GM19099 (cell line): Measurements from ENCODE around the gene LARP4.

Source experiments
- POLR2A ChIP-seq: IDR thresholded peaks from 3 replicates; pipeline ENCODE4 v1.6.1; 2011; ENCODE audit warnings: low read depth; ENCODE audit not compliant: insufficient read length; ENCODE audit errors: extremely low read depth

Gene LARP4

GRCh38 chr12:50508414-50508813, 107.7 kb downstream of the LARP4 start:
- TF ChIP-seq POLR2A: no peak

- TF ChIP-seq POLR2A: no peak
Observed at GRCh38 chr12:50508970-50509663, 108.4 kb downstream of the LARP4 start.

GRCh38 chr12:50514526-50515276, 114.0 kb downstream of the LARP4 start:
- TF ChIP-seq POLR2A: no peak

DNA sequence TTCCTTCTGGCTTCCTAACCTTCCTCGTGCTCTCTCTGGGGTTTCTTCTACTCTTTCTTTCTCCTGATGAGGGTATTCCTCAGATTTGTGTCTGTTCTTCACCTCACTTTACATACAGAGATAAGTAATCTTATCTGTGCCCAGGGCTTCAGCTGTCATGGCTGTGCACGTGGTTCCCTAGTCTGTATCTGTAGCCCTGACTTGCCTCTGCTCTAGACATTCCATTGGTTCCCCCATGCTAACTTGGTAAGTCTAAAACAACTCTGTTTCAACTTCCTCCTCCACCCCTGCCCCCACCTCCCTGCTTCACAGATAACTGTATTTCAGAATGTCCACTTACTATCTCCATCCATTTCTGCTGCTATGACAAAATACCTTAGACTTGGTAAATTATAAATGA, 114.9 kb downstream of the LARP4 start:
- TF ChIP-seq POLR2A: no peak

GRCh38 chr12:50517421-50518048, 116.8 kb downstream of the LARP4 start:
- no peak for TF ChIP-seq POLR2A

DNA sequence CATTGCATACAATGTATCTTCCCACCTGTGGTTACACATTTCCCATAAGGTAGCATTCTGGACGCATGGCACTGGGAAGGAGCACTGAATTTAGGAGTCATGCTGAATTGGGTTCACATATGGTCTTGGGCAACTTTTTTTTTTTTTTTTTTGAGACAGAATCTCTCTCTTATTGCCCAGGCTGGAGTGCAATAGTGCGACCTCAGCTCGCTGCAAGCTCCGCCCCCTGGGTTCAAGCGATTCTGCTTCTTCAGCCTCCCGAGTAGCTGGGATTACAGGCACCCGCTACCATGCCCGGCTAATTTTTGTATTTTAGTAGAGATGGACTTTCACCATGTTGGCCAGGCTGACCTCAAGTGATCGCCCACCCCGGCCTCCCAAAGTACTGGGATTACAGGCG, 117.4 kb downstream of the LARP4 start:
- TF ChIP-seq POLR2A: no peak

GRCh38 chr12:50519353-50519752, 118.7 kb downstream of the LARP4 start:
- TF ChIP-seq POLR2A: no peak

DNA sequence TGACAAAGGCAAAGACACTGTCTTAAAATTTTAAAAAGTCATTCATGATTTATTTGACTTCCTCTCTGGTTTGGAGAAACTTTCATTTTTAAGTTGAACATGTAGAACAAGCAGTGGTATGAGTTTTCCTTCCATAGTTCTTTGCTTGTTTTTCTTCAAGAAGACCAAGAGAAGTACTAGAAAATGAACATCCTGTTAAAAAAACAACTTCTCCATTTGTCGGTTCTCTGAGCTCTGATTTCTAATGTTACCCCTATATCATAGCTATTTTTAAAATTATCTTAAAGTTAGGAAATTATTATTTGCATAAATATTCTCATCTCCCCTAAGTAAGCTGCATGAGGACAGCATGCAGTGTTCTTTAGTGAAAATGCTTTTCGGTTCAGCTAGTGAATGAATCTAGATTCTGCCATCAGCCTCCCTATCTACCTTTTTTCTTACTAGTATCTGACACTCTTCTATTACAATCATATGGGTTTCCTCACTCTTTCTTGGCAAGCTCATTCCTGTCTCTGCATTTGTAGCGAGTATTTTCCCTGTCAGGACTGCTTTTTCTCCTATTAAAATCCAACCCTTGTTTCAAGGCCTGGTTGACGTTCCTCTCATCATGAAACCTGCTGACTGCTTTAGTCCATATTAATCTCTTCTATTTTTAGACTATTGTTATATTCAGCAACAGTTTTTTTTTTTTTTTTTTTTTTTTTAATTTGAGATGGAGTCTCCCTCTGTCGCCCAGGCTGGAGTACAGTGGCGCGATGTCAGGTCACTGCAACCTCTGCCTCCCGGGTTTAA, 119.9 kb downstream of the LARP4 start:
- no peak for TF ChIP-seq POLR2A

- TF ChIP-seq POLR2A: no peak
Observed at GRCh38 chr12:50523772-50524171, 123.1 kb downstream of the LARP4 start.

DNA sequence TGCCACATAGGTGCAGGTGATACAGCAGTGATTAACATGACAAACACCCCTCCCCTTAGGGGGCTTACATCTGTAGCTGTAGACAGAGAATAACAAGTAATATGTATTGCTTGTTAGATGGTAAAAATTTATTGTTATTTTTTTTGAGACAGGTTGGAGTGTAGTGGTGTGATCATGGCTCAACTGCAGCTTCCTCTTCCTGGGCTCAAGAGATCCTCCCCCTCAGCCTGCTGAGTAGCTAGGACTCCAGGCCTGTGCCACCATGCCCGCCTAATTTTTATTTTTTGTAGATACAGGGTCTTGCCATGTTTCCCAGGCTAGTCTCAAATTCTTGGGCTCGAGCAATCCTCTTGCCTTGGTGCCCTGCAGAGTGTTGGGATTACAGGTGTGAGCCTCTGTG, 123.9 kb downstream of the LARP4 start:
- no peak for TF ChIP-seq POLR2A

GRCh38 chr12:50525422-50525821, 124.7 kb downstream of the LARP4 start:
- TF ChIP-seq POLR2A: no peak

DNA sequence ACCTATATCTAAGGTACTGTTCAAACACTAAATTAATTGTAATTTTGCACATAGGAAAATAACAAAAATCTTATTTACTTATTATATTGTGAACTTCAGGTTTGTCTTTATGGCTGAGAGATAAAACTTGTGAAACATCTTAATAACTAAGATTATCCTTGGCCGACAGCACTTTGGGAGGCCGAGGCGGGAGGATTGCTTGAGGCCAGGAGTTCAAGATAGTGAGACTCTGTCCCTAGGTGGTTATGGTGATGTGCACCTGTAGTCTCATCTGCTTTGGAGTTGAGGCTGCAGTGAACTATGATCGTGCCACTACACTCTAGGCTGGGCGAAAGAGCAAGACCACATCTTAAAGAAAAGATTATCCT, 126.7 kb downstream of the LARP4 start:
- TF ChIP-seq POLR2A: no peak

GRCh38 chr12:50528800-50529199, 128.1 kb downstream of the LARP4 start:
- no peak for TF ChIP-seq POLR2A

DNA sequence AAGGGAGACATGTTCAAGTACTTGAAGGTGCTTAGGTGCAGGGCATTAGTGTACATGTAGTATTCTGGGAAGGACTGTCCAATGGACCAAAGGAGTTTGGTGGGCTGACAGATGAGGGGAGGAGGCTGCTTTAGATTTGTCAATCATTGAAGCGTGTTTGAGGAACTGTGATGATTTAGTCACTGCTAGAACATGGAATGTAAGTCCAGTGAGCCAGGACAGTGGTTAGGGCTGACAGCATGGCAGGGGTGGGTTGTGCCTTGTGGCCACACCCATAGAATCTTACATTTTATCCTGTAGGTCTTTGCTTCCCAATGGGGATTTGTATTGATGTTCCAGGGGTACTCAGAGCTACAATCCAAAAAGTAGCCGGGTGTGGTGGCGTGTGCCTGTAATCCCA, 128.7 kb downstream of the LARP4 start:
- no peak for TF ChIP-seq POLR2A
